ENCODE measurements around the gene LRRC25.

DNA sequence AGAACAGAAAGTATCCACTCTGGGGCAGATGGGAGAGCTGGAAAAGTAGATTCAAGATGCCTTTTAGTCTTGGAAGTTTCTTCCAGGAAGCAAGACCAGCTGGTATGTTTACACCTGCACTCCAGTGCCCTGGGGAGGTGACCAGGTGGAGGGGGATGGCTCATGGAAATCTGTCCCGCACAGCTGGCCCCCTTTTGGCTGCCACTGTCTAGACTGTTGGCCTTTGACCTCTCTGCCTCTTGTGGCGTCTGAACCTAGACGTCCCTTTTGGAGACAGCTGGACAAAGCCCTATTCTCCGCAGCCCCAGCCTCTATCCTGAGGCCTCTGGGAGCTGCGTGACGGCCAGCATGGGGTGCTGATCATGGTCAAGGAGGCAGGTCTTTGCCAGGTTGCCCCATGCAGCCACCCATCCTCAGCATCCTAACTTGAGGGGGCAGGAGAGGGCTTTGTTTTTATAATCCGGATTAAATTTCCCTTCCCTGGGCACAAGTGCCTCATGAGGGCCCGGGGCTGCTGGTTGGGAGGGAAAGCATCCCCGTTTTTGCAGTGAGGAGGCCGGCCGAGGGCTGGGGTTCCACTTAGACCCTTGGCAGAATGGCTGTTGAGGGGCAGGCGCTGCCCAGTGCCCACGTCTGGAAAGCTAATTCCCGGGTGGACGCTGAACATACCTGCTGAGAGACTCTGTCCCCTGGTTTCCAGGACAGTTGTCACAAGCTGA lies 28.8 kb downstream of the LRRC25 start:
- TF ChIP-seq, protein P1, sequence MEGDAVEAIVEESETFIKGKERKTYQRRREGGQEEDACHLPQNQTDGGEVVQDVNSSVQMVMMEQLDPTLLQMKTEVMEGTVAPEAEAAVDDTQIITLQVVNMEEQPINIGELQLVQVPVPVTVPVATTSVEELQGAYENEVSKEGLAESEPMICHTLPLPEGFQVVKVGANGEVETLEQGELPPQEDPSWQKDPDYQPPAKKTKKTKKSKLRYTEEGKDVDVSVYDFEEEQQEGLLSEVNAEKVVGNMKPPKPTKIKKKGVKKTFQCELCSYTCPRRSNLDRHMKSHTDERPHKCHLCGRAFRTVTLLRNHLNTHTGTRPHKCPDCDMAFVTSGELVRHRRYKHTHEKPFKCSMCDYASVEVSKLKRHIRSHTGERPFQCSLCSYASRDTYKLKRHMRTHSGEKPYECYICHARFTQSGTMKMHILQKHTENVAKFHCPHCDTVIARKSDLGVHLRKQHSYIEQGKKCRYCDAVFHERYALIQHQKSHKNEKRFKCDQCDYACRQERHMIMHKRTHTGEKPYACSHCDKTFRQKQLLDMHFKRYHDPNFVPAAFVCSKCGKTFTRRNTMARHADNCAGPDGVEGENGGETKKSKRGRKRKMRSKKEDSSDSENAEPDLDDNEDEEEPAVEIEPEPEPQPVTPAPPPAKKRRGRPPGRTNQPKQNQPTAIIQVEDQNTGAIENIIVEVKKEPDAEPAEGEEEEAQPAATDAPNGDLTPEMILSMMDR (IDR thresholded peaks at IDR 0.05 in 8 of 11, conservative IDR thresholded peaks at IDR 0.05 in 3 of 11) = no peak
- TF ChIP-seq POLR2A (IDR thresholded peaks at IDR 0.05) = no peak
- TF ChIP-seq POLR2AphosphoS5 (IDR thresholded peaks at IDR 0.05) = no peak

Measured in spleen (tissue), 7 donors.